Right cardiac atrium (tissue), 5 donors: ENCODE measurements around the gene BSND. TPM values are rescaled to one million over a fixed set of nuclear protein-coding genes. Genes with fewer than 3 reads are reported as not detected.
A peak's percentile ranks its signal among the peaks of the same experiment; 100 is the strongest.
"Not testable (repeated sequence)": the region's sequence is repeated elsewhere in the genome, so short reads cannot be mapped to it uniquely, and the experiment has no call there.

Source experiments
- ATAC-seq, 2 donors: fragments of 200-7000 bp; cut with Tn5 transposase; one replicate each; pipeline versions ENCODE4 v1.8.0 to v1.9.1; 2020; ENCODE audit warnings: moderate library complexity in 2 of 2, mild to moderate bottlenecking in 1 of 2
- DNase-seq, 3 donors: peaks; one replicate each; pipeline ENCODE4 v3.0.0-alpha.2; 2020
- H3K27ac ChIP-seq: one replicate; pipeline ENCODE4 v1.5.1; 2013; ENCODE audit warnings: mild to moderate bottlenecking, low read length, control low read depth, moderate library complexity
- H3K27me3 ChIP-seq: one replicate; pipeline ENCODE4 v1.6.1; 2013; ENCODE audit not compliant: control insufficient read depth, insufficient read depth
- H3K4me1 ChIP-seq: one replicate; pipeline ENCODE4 v1.6.1; 2013; ENCODE audit warnings: low read length; ENCODE audit not compliant: control insufficient read depth, insufficient read depth
- H3K4me3 ChIP-seq: one replicate; pipeline ENCODE4 v1.5.1; 2013; ENCODE audit warnings: low read length, control low read depth
- H3K9me3 ChIP-seq: one replicate; pipeline ENCODE4 v1.6.1; 2013; ENCODE audit warnings: low read length; ENCODE audit not compliant: control insufficient read depth
- WGBS: extraction: QIAGEN DNeasy Blood & Tissue Kit; methylation state at CpG from one replicate; pipeline ENCODE4 v1.1.7; 2013; 5-methylcytosine and 5-hydroxymethylcytosine counted together
- intact Hi-C, 4 donors: fragments of 100-400 bp; cut with DNase I; formaldehyde crosslinking; loops; one replicate each; pipeline versions ENCODE4 v1.11.0 to v1.14.0; 2022 to 2023
- polyA plus RNA-seq: library from polyadenylated mRNA; stranded (reverse); fragments of 200-250 nt; gene quantifications from one replicate; pipeline ENCODE4 v1.2.3, GENCODE V29; 2013
- total RNA-seq, 4 donors: library from RNA; stranded (reverse); fragmentation: NEBNext Ultra II Directional; extraction: Animal tissue kit (Norgen Biotek cat#: 25700); gene quantifications; one replicate each; pipeline ENCODE4 v1.2.1, GENCODE V29; 2021
- donor health status: healthy with polysubstance abuse.
- donor health status: DM: no; HTN: yes; CAD: no.
- donor health status: DM: no; HTN: no; CAD: no.
- donor health status: DM: no; HTN: yes; CAD: no; lungs with severe emphysema.
- donor health status: DM: yes; HTN: yes; CAD: no.

BSND gene
- total and polyA plus RNA-seq, 5 donors, result not detected

- intact Hi-C loops, result loop anchor here in 1 of 4 donors (5.0 kb wide), 1 partner anchor 72 kb away; no protein-coding TSS in a partner anchor
- 61% methylated on average over 9 of the region's 10 CpGs for WGBS
- not testable (repeated sequence) for H3K4me3 ChIP-seq, H3K9me3 ChIP-seq, H3K27ac ChIP-seq, ATAC-seq, H3K4me1 ChIP-seq, H3K27me3 ChIP-seq, DNase-seq
Observed at GRCh38 chr1:55024163-55024562, 25.4 kb downstream of the BSND start.

GRCh38 chr1:55026682-55027081 lies 27.9 kb downstream of the BSND start:
- WGBS, result 78% methylated on average over 3 of the region's 3 CpGs
- intact Hi-C loops, H3K9me3 ChIP-seq, ATAC-seq, H3K4me1 ChIP-seq, H3K27me3 ChIP-seq, DNase-seq, H3K27ac ChIP-seq, H3K4me3 ChIP-seq: not testable (repeated sequence)

- H3K27ac ChIP-seq, ATAC-seq, H3K4me3 ChIP-seq, H3K27me3 ChIP-seq, intact Hi-C loops, H3K4me1 ChIP-seq, H3K9me3 ChIP-seq, DNase-seq: not testable (repeated sequence)
- WGBS, result 97% methylated on average over 5 of the region's 5 CpGs
Observed at GRCh38 chr1:55031098-55031497, 32.4 kb downstream of the BSND start.

- intact Hi-C loops, result no loop called here
- 70% methylated on average over 7 of the region's 7 CpGs for WGBS
- Histone ChIP-seq H3K27me3 (no peaks in the 10 kb centered on the region), H3K9me3 (no peaks in the 10 kb centered on the region), H3K4me3 (no peak overlapping the region), H3K4me1 (no peaks in the 10 kb centered on the region), H3K27ac (no peak overlapping the region)
- no peak for DNase-seq
- ATAC-seq, result no peak
Observed at GRCh38 chr1:55033265-55033614, 34.5 kb downstream of the BSND start.

DNA sequence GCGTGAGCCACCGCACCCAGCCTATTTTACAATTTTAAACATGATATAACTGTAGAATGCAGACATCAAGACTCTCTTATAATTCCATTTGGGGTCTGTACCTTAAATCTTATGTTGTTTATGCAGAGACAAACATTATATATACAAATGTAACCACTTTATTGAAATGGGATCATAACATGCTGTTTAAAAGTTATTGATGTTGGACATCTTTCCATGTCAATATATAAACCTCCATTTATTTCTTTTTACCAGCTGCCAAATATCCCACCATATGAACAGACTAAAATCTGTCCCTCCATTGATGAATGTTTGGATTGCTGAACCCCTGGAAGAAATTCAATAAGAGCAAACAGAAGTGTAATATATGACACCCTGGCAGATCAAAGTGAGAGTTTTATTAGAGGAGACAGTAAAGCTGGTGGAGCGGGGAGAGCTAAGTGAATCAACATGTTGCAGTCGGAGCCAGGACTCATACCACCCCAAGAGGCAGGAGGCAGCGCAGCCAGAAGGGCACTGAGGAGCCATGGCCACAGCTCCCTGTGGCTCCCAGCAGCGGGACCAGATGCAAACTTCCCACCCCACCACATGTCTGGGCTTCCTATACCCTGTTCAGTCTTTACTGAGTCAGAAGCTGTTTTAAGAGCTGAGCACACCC lies 35.9 kb downstream of the BSND start:
- H3K4me1 ChIP-seq, result no peaks in the 10 kb centered on the region
- H3K4me3 ChIP-seq, result no peak overlapping the region
- DNase-seq, result no peak
- H3K27me3 ChIP-seq, result no peaks in the 10 kb centered on the region
- WGBS, result 92% methylated on average over 6 of the region's 6 CpGs
- no peaks in the 10 kb centered on the region for H3K9me3 ChIP-seq
- ATAC-seq, result no peak
- intact Hi-C loops, result no loop called here
- no peak overlapping the region for H3K27ac ChIP-seq

GRCh38 chr1:55035904-55036303 lies 37.2 kb downstream of the BSND start:
- no peak for ATAC-seq
- H3K4me1 ChIP-seq, result no peaks in the 10 kb centered on the region
- no peak overlapping the region for H3K27ac ChIP-seq
- H3K27me3 ChIP-seq, result no peaks in the 10 kb centered on the region
- intact Hi-C loops, result no loop called here
- no peak for DNase-seq
- H3K4me3 ChIP-seq, result no peak overlapping the region
- no peaks in the 10 kb centered on the region for H3K9me3 ChIP-seq
- 65% methylated on average over 4 of the region's 4 CpGs for WGBS

DNA sequence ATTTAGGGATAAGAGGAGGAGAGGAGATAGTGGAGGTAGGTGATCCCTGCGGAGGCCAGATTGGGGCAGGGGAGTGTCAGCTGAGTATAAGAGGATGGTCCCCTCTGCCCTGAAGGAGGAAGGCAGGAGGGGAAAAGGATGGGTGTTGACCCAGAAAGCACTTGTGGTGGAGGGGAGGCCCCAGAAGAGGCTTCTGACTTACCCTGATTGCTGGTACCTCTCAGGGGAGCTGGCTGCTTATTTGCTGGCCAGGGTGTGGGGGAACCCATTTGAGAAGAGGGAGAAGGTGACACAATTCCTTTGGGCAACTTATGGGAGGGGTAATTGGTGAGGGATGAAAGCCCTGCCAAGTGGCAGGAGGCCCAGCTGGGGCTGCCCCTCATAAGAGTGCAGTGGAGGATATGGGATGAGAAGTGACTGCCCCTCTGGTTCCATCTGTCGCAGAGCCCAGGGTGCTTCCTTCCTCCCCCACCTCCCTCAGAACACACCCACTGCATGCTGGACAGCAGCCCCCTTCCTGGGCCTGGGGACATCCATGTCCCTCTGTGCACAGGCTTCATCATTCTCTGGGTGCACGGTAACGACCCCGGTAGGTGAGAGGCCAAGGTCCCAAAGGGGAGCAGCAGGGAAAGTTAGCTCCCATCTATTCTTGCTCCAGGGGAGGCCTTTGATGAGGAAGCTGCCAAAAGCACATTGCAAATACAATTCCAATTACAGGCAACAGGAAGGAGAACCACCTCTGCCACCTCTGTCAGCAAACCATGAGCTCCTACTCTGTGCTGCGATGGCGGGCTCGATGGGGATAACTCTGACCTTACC lies 39.2 kb downstream of the BSND start:
- WGBS, result 76% methylated on average over 8 of the region's 8 CpGs
- ATAC-seq (no peak), DNase-seq (no peak)
- no peaks in the 10 kb centered on the region for H3K27me3 ChIP-seq
- no peak overlapping the region for H3K27ac ChIP-seq
- intact Hi-C loops, result no loop called here
- no peaks in the 10 kb centered on the region for H3K4me1 ChIP-seq
- H3K9me3 ChIP-seq, result no peaks in the 10 kb centered on the region
- H3K4me3 ChIP-seq, result no peak overlapping the region

DNA sequence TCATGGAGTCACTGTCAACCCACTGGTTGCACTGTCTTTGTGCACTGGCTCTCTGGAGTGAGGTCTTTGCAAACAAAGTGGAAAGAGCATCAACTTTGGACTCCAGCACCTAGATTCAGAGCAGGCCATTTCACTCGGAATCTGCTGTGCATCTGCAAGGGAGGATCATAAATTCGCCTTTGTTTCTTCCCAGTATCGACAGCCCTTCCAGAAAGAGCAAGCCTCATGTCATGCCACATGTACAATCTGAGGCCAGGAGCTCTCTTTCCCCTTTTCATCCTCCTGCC lies 39.8 kb downstream of the BSND start:
- H3K4me3 ChIP-seq, result no peak overlapping the region
- H3K4me1 ChIP-seq, result no peaks in the 10 kb centered on the region
- 85% methylated on average over 3 of the region's 3 CpGs for WGBS
- intact Hi-C loops, result no loop called here
- no peaks in the 10 kb centered on the region for H3K9me3 ChIP-seq
- no peak for ATAC-seq
- no peaks in the 10 kb centered on the region for H3K27me3 ChIP-seq
- no peak overlapping the region for H3K27ac ChIP-seq
- no peak for DNase-seq

DNA sequence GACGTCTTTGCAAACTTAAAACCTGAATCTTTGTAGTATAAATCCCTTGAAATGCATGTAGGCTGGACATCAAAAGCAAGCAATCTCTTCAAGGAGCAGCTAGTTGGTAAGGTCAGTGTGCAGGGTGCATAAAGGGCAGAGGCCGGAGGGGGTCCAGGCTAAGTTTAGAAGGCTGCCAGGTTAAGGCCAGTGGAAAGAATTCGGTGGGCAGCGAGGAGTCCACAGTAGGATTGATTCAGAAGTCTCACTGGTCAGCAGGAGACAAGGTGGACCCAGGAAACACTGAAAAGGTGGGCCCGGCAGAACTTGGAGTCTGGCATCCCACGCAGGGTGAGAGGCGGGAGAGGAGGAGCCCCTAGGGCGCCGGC lies 40.2 kb downstream of the BSND start:
- no peak overlapping the region for H3K4me3 ChIP-seq
- intact Hi-C loops, result no loop called here
- 38% methylated on average over 9 of the region's 9 CpGs for WGBS
- H3K9me3 ChIP-seq, result no peaks in the 10 kb centered on the region
- H3K27me3 ChIP-seq, result no peaks in the 10 kb centered on the region
- ATAC-seq (no peak), DNase-seq (no peak)
- no peaks in the 10 kb centered on the region for H3K4me1 ChIP-seq
- H3K27ac ChIP-seq, result no peak overlapping the region

DNA sequence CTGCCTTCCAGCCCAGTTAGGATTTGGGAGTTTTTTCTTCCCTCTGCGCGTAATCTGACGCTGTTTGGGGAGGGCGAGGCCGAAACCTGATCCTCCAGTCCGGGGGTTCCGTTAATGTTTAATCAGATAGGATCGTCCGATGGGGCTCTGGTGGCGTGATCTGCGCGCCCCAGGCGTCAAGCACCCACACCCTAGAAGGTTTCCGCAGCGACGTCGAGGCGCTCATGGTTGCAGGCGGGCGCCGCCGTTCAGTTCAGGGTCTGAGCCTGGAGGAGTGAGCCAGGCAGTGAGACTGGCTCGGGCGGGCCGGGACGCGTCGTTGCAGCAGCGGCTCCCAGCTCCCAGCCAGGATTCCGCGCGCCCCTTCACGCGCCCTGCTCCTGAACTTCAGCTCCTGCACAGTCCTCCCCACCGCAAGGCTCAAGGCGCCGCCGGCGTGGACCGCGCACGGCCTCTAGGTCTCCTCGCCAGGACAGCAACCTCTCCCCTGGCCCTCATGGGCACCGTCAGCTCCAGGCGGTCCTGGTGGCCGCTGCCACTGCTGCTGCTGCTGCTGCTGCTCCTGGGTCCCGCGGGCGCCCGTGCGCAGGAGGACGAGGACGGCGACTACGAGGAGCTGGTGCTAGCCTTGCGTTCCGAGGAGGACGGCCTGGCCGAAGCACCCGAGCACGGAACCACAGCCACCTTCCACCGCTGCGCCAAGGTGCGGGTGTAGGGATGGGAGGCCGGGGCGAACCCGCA lies 40.8 kb downstream of the BSND start, which contains the start of gene PCSK9:
PCSK9 (plus strand) TSS at position 207 of the 741 bp plus-strand sequence; CDS start at position 497, 290 bp downstream.
- DNase-seq, result no peak
- WGBS, result 1% methylated on average over 67 of the region's 67 CpGs
- ATAC-seq, result peak; percentile 50 to 53
- H3K4me3 ChIP-seq, result no peak within 1 kb of the TSS
- no peak within 1 kb of the TSS for H3K27ac ChIP-seq
- H3K9me3 ChIP-seq, result no peaks in the 10 kb centered on the region
- intact Hi-C loops, result no loop called here
- no peaks in the 10 kb centered on the region for H3K4me1 ChIP-seq
- H3K27me3 ChIP-seq, result no peaks in the 10 kb centered on the region
